Measurements from ENCODE around the gene LMAN1.

LMAN1 gene

DNA sequence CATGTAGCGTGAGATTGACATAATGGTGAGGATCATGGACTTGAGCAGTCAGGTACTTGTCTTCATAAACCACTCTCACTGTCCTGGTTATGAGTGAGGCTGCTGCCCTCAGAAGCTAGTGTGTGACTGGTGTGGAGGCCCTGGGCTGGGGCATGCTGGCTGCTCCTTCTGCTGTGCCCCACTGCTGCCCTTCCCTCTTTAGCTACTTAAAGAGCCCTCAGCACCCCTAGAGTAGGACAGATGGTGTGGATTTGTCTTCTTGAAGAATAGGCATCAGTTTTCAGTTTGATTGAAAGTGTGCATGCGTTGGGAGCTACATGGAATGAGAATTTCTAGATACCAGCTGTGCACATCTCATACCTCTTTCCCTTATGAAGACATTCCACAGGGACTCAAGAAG, 56.1 kb downstream of the LMAN1 start:
- DNase-seq = no peak

DNA sequence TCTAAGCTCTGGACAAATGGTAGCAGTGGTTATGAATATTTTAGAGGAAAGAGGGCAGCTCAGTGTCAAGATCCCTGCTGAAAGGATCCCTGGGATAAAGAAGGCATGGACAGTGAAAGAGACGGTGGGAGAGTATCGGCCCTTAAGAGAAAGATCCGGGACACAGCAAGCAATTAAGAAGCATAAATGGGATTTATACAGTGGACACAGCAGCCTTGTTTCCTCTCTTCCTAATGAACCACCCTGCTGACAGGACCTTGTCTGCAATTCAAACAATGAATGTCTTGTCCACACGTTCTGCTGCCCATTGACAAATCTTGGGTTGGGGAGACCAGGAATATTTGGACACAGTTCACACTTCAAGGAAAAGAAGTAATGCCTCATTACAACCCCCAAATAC, 57.1 kb downstream of the LMAN1 start:
- no peak for DNase-seq

DNA sequence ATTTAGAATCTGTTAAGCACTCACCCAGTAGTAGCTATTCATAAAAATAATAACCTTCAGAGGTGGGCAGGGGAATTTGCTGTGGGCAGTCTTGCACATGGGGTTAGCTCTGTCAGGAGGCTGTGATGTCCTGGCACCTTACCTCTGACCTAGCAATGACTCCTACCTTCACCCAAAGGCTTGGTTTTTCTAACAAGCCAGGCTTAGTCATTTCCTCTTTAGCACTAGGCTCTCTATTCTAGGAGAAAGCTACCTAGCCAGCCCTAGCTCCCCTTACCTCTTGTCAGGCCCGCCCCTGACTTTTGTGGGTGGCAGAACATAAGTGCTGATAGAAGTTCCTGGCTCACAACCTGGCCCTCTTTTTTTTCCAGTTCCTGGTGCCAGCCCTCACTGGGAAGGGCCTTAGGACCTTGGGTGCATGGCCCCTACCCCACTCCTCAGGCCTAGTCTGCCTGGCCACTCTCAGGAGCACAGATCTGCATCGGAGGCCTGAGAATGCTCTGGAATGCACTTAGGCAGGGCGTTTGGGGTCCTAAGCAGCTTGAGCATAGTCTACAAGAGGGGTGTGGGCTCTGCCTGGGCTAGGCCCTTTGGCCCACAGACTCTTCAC, 58.3 kb downstream of the LMAN1 start:
- no peak for DNase-seq

DNA sequence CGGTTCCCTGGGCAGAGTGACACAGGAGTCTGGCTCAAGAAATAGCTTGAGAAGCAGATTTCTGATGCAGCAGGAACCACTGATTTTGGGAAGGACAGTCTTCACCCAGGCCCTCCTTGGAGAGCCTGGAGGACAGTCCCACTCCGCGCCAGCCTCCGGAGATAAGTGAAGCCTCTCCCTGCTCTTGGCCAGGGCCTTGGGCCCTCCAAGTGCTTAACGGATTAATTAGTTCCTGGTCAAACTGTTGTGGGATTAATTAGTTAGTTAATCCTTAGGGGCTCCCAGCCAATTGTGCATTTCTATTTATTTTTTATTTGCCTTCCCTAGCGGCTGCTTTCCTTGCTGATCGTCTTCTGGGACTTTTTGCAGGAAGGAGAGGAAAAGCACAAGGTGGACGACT, 60.2 kb downstream of the LMAN1 start:
- DNase-seq = no peak

DNA sequence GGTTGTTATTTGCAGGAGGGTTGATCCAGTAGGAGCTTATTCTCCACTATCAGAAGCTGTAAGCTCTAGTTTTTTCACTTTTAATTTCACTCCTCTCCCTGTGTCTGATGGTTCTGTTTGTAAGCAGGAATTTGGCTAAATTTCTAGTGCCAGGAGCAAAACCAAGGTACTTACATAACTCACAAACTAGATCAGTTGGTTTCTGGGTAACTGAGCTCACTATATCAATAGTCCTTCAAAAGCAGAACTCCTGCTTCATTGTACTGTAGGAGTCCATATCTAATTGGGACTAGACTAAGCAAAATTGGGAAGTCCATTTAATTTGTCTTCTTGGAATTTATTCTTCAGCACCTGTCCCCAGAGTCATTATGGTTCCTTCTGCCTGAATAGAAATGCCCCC, 65.7 kb downstream of the LMAN1 start:
- no peak for DNase-seq

DNA sequence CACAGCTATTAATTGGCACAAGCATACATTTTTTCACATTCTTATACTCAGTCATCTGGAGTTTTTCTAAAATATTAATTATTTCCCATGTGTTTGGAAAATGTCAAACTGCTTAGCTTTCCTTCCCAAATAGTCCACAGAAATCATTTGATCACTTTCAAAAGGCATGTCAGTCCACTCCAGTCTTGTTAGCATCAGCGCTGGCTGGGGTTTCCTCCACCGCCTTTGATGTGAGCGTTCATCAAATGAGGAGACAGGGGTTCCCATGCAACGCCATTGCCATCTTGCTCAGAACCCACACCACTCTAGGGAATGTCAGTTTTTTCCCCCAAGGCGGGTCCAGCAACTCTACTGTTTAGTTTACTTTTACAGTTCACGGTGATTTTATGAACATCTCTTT, 72.7 kb downstream of the LMAN1 start:
- DNase-seq = no peak

DNA sequence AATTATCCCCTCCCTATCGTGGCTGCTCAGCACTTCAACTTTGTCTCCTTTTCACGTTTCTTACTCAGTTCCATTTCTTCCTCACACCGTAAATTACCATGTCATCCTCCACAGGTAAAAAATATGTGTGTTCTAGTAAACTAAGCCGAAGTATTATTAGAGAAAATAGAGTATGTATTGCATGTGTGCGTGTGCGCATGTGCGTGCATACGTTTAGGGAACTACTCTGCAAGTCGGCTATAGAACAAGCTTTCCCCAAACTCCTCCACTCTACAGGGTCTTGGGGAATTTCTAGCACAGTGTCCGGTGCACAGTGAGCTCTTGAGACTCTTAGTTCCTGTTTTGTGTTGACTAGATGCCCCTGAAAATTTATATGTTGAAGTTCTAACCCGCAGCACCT, 76.7 kb downstream of the LMAN1 start:
- no peak for DNase-seq

DNA sequence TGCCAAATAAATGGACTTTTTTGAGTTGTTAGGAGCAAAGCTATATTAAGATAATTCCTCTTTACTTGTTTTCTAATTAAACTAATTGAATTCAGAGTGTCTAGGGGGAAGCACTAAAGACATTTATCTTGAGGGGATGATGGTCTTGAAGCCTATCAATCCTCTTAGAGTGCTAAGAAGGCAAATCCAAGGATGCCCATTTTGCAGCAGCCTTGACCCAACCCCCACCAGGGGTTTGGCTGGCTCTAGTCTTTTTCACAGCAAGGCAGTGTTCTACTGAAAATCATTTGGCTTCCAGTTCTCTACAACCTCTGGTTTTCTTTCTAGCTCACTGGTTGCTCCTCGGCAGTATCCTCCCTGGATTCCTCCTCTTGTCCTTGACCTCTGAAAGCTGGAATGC, 79.3 kb downstream of the LMAN1 start:
- DNase-seq = no peak

DNA sequence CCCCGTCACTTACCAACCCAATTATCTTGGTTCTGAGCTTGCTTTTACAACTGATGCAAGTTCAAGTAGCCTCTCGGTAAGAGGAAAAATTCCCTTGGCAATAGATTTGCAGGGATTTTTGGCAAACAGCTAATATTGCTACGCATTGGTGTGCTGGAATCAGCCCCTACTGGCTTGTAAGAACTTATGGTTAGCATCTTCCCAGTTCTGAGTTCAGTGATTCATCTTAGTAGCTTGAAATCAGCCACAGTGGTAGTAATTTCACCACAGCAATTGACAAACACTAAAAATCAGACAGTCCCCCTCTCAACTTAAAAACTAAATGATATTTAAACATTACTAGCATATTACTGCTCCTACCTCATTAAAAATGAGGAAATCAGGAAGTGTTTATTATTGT, 79.9 kb downstream of the LMAN1 start:
- DNase-seq = no peak

DNA sequence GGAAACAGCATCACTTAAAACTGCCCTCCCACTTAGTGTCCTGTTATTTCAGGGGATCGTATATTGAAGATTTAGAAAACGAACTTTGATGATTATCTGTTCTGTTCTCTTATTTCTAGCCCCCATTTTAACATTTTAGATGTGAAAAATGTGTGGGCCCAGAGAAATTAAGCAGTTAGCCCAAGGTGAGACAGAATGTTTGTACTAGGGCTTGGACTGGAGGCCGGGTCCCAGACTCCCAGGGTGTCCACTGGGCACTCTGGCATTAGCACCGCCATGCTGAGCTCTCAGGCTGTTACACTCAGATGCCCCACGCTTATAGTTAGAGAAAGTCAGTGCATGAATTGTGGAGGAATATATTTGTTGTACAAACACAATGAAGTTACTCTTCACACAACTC, 80.3 kb downstream of the LMAN1 start:
- no peak for DNase-seq

Data from suppressor macrophage treated with lipopolysaccharide for 4 hours (primary cell).